Left kidney (tissue), 1 donor: Measurements from ENCODE around the gene KRTAP16-1. TPM values are rescaled to one million over a fixed set of nuclear protein-coding genes. Genes with fewer than 3 reads are reported as not detected.

Experiments used
- polyA plus RNA-seq: library from polyadenylated mRNA; unstranded; fragments of 120-200 nt; gene quantifications from one replicate; pipeline ENCODE4 v1.2.1, GENCODE V29; 2013; ENCODE audit not compliant: insufficient read length

Gene KRTAP16-1
- polyA plus RNA-seq, 1 donor: not detected

Other genes with a start within 250 kb of the KRTAP16-1 start
- gene KRTAP2-3, start 249.2 kb downstream of the KRTAP16-1 start, polyA plus RNA-seq: not detected
- gene KRTAP2-4, start 243.4 kb downstream of the KRTAP16-1 start, polyA plus RNA-seq: not detected
- not detected for gene KRTAP4-7, start 225.2 kb downstream of the KRTAP16-1 start, polyA plus RNA-seq
- gene KRTAP4-8, start 211.2 kb downstream of the KRTAP16-1 start, polyA plus RNA-seq: not detected
- not detected for gene KRTAP4-16, start 207.1 kb downstream of the KRTAP16-1 start, polyA plus RNA-seq
- gene KRTAP4-9, start 203.9 kb downstream of the KRTAP16-1 start, polyA plus RNA-seq: not detected
- gene KRTAP4-11, start 190.9 kb downstream of the KRTAP16-1 start, polyA plus RNA-seq: not detected
- gene KRTAP4-12, start 185.1 kb downstream of the KRTAP16-1 start, polyA plus RNA-seq: not detected
- gene KRTAP4-6, start 168.8 kb downstream of the KRTAP16-1 start, polyA plus RNA-seq: not detected
- gene KRTAP4-5, start 159.5 kb downstream of the KRTAP16-1 start, polyA plus RNA-seq: not detected
- gene KRTAP4-4, start 148.6 kb downstream of the KRTAP16-1 start, polyA plus RNA-seq: not detected
- not detected for gene KRTAP4-3, start 141.1 kb downstream of the KRTAP16-1 start, polyA plus RNA-seq
- not detected for gene KRTAP4-2, start 131.1 kb downstream of the KRTAP16-1 start, polyA plus RNA-seq
- not detected for gene KRTAP4-1, start 124.4 kb downstream of the KRTAP16-1 start, polyA plus RNA-seq
- not detected for gene KRTAP9-1, start 119.4 kb downstream of the KRTAP16-1 start, polyA plus RNA-seq
- not detected for gene KRTAP9-2, start 82.7 kb downstream of the KRTAP16-1 start, polyA plus RNA-seq
- gene KRTAP9-3, start 76.9 kb downstream of the KRTAP16-1 start, polyA plus RNA-seq: not detected
- not detected for gene KRTAP9-8, start 71.3 kb downstream of the KRTAP16-1 start, polyA plus RNA-seq
- not detected for gene KRTAP9-4, start 59.6 kb downstream of the KRTAP16-1 start, polyA plus RNA-seq
- not detected for gene KRTAP9-9, start 53.9 kb downstream of the KRTAP16-1 start, polyA plus RNA-seq
- gene KRTAP9-6, start 43.9 kb downstream of the KRTAP16-1 start, polyA plus RNA-seq: 0.42 TPM
- gene KRTAP9-7, start 33.6 kb downstream of the KRTAP16-1 start, polyA plus RNA-seq: not detected
- gene KRTAP29-1, start 6.5 kb downstream of the KRTAP16-1 start, polyA plus RNA-seq: not detected
- not detected for gene KRTAP17-1, start 6.4 kb upstream of the KRTAP16-1 start, polyA plus RNA-seq
- gene KRT33A, start 41.5 kb upstream of the KRTAP16-1 start, polyA plus RNA-seq: not detected
- gene KRT33B, start 60.5 kb upstream of the KRTAP16-1 start, polyA plus RNA-seq: not detected
- gene KRT34, start 73.0 kb upstream of the KRTAP16-1 start, polyA plus RNA-seq: not detected
- gene KRT31, start 88.3 kb upstream of the KRTAP16-1 start, polyA plus RNA-seq: not detected
- gene KRT37, start 115.3 kb upstream of the KRTAP16-1 start, polyA plus RNA-seq: not detected
- gene KRT38, start 131.7 kb upstream of the KRTAP16-1 start, polyA plus RNA-seq: not detected
- gene KRT32, start 158.1 kb upstream of the KRTAP16-1 start, polyA plus RNA-seq: not detected
- gene KRT35, start 171.8 kb upstream of the KRTAP16-1 start, polyA plus RNA-seq: not detected
- not detected for gene KRT36, start 180.6 kb upstream of the KRTAP16-1 start, polyA plus RNA-seq
- 0.25 TPM for gene KRT13, start 196.3 kb upstream of the KRTAP16-1 start, polyA plus RNA-seq
- 1.8 TPM for gene KRT15, start 209.6 kb upstream of the KRTAP16-1 start, polyA plus RNA-seq
- 142 TPM for gene KRT19, start 219.0 kb upstream of the KRTAP16-1 start, polyA plus RNA-seq